Urinary bladder (tissue), 4 donors: Measurements from ENCODE around the gene ZNF827. TPM values are rescaled to one million over a fixed set of nuclear protein-coding genes. Genes with fewer than 3 reads are reported as not detected.
A peak's percentile ranks its signal among the peaks of the same experiment; 100 is the strongest.

Experiments used
- DNase-seq: peaks from one replicate; pipeline ENCODE4 v3.0.0-alpha.2; 2015; ENCODE audit errors: extremely low spot score
- H3K27ac ChIP-seq: one replicate; pipeline ENCODE4 v1.5.1; 2013; ENCODE audit warnings: low read depth, mild to moderate bottlenecking, moderate library complexity
- H3K36me3 ChIP-seq: one replicate; pipeline ENCODE4 v1.6.1; 2013; ENCODE audit warnings: mild to moderate bottlenecking, moderate library complexity; ENCODE audit not compliant: insufficient read depth
- H3K4me1 ChIP-seq: one replicate; pipeline ENCODE4 v1.6.1; 2013; ENCODE audit warnings: mild to moderate bottlenecking, moderate library complexity; ENCODE audit not compliant: insufficient read depth
- H3K4me3 ChIP-seq: one replicate; pipeline ENCODE4 v1.5.1; 2013; ENCODE audit warnings: low read depth, low read length
- WGBS: extraction: QIAGEN DNeasy Blood & Tissue Kit; methylation state at CpG from one replicate; pipeline ENCODE4 v1.1.7; 2013; 5-methylcytosine and 5-hydroxymethylcytosine counted together
- polyA plus RNA-seq: library from polyadenylated mRNA; stranded (reverse); fragments of 200-250 nt; gene quantifications from one replicate; pipeline ENCODE4 v1.2.3, GENCODE V29; 2013
- total RNA-seq: library from RNA; depleted of rRNA; stranded (reverse); fragments of >200 nt; gene quantifications from one replicate; pipeline ENCODE4 v1.2.3, GENCODE V29; 2014
- donor health status: healthy with polysubstance abuse.
- donor health status: healthy.

The ZNF827 gene
- total and polyA plus RNA-seq, 2 donors, result 13.0 to 20.2 TPM

DNA sequence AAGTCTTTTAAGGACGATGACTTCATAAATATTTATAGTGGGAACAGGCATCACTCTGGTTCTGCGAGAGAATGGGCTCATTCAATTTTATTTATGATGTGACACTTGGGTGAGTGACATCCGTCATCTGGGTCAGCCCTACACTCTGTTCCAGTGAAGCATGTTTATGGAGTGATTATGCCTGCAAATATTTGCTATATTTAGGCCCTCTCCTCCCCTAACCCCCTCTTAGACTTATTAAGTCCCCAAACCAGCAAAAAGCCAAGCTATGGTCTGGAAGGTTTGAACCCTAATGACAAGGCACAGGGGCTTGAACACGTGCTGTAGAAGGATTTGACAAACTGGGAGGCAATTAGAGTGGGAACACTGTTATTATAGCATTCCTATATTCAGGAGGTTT is 202.8 kb downstream of the ZNF827 start:
- WGBS, result 72% methylated on average over 4 of the region's 4 CpGs
- Histone ChIP-seq H3K27ac (no peak overlapping the region), H3K4me1 (no peaks in the 10 kb centered on the region), H3K36me3 (no peaks in the 10 kb centered on the region), H3K4me3 (no peak overlapping the region)
- DNase-seq, result no peak

DNA sequence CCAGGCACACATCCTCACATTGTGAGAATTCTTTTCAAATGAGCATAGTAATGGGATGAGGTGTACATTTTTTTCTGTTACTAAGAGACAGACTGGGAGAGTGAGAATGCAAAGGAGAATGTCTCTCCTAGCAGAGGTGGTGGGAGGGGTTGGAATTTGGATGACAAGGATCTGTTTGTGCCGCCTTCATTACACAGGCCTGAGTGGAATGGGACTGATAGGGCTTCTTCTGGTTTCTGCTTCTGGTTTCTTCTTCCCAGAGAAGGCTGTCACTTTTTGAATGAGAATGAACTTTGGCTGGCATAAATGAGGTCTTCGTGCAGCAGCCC is 203.3 kb downstream of the ZNF827 start:
- Histone ChIP-seq H3K4me3 (no peak overlapping the region), H3K4me1 (no peaks in the 10 kb centered on the region), H3K36me3 (no peaks in the 10 kb centered on the region), H3K27ac (no peak overlapping the region)
- no peak for DNase-seq
- 52% methylated on average over 2 of the region's 2 CpGs for WGBS

DNA sequence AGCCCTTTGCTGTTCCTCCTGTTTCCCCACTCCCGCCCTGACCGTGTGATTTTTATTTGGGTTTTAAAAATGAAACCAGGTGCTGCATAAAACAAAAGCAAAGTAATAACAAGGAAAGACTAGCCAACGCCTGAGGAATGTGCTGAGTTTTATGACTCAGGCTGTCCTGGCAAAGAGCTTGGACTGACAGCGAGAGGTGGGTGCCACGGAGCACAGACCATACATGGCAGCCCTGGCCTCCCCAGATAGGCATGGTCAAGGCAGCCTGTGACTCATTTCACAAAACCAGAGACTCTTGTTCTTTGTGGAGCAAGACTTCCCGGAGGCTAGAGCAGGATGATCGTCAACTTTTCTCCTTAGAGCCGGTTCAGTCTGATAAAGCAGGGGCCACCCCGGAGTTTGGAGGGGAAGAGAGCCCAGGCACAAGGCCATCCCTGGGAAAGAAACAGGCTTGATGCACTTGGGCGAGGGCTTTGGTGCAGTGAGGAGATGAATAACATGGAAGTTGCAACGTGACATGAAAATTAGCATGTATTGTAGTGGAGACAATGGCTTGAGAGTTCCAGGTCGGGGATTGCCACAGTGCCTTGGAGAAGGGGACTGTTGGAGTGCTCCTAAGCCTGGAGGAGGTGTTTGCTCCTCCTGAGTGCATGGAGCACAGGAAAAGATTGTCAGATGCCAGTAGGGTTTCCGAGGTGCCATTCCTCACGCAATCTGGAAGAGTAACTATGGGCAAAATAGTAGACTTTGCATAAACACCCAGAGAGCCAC is 203.9 kb downstream of the ZNF827 start:
- H3K4me3 ChIP-seq, result no peak overlapping the region
- H3K4me1 ChIP-seq, result no peaks in the 10 kb centered on the region
- WGBS, result 42% methylated on average over 14 of the region's 14 CpGs
- DNase-seq, result no peak
- no peaks in the 10 kb centered on the region for H3K36me3 ChIP-seq
- H3K27ac ChIP-seq, result no peak overlapping the region

DNA sequence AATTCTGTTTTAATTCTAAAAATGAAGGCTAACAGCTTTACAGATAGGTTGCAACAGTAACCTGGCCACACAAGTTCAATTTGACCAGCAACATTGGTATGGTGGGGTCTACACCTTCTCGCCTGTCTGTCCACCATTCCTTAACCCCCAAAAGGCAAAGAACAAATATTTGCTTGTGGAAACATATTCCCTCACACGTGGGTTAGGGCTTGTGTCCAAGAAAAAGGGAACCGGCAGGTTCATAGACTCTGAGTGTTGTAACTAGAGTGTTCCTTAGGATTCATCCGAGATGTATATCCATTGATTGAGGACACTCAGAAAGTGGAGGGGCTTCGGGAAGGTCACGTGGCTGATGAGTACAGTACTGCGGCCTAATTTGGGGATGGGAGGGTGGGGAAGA is 204.6 kb downstream of the ZNF827 start:
- no peak for DNase-seq
- 71% methylated on average over 7 of the region's 7 CpGs for WGBS
- H3K4me3 ChIP-seq, result no peak overlapping the region
- no peaks in the 10 kb centered on the region for H3K4me1 ChIP-seq
- no peaks in the 10 kb centered on the region for H3K36me3 ChIP-seq
- H3K27ac ChIP-seq, result no peak overlapping the region

DNA sequence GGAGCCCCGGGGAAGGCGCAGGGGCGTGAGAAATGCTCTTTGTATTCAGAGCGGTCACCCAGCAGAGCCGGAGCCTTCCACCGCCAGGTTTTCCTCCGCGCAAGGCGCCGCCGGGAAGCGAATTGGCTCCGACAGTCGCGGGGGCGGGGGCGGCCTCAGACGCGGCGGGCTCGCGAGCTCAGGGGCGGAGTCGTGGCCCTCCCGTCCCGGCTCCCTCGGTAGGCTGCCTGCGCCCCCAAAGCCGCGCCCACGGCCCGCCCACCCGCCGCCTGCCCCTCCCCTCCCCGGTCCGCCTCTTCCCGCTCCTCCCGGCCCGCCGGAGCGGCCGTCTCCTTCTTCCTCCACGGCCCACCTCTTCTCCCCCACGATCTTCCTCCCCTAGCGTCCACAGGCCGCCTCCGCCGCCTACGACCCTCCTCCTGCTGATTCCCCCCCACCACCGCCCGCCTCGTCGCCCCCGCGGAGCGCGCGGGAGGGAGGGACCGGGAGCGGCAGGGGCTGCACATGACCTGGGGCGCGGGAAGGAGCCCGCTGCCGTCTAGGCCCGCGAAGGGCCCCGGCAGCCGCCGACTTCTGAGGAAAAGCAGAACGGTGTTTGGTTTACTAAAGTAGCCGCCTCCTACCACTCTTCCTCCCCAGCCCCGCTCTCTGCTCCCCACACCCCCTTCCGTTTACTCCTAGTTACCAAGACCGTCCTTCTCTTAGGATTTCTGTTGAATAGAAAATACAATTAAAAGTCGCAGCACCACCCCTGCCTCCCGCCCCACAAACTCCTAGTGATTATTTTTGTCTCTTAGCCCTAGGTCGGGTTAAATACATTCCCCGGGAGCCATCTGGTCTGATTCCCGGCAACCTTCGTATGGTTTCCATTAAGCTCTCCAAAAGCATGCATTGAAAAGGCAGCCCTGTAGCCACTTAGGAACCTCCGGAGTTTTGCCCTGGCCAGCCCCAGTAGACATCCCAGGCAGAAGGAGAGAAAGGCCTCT is 205.4 kb downstream of the ZNF827 start:
- DNase-seq, result peak; percentile 87
- WGBS, result 1% methylated on average over 81 of the region's 81 CpGs
- peak overlapping the region; percentile 96 for H3K27ac ChIP-seq
- no peaks in the 10 kb centered on the region for H3K36me3 ChIP-seq
- H3K4me3 ChIP-seq, result peak overlapping the region; percentile 62
- no peaks in the 10 kb centered on the region for H3K4me1 ChIP-seq

DNA sequence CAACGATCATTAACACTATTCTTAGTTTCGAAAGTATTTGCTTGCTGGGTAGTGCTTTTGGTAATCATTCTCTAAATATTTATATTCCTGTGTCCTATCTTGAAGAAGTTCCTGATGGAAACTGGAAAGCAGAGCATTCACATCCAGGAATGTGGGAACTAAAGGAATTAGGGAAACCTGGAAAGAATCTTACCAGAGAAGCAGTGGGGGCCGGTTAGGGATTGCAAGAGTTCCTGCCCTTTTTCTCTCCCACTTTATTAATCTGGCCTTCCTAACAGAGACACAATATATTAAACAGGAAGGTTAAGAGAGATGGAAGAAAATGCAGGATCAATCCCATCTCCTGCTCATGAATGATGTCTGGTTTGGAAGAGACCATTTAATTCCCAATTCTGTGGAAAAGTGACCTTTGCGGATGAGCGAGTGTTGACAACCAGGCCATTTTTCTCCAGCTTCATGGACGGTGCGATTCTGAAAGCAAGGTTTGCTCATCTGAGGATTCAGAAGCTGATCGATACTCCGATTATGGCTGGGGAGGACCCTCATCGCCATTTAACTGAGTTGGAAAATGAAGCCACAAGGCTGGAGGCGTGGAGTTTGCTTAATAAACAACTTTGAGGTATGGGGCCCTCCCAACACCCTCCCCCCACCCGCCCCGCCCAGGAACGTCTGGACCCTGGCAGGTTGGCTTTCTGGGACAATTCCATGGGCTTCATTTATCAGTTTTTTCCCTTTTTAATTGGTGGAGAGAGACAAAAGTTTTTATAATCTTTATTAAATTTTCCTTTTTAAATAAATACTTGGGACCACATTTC is 206.4 kb downstream of the ZNF827 start:
- H3K4me1 ChIP-seq, result no peaks in the 10 kb centered on the region
- peak overlapping the region; percentile 96 for H3K27ac ChIP-seq
- WGBS, result 45% methylated on average over 14 of the region's 14 CpGs
- no peak for DNase-seq
- peak overlapping the region; percentile 62 for H3K4me3 ChIP-seq
- H3K36me3 ChIP-seq, result no peaks in the 10 kb centered on the region

DNA sequence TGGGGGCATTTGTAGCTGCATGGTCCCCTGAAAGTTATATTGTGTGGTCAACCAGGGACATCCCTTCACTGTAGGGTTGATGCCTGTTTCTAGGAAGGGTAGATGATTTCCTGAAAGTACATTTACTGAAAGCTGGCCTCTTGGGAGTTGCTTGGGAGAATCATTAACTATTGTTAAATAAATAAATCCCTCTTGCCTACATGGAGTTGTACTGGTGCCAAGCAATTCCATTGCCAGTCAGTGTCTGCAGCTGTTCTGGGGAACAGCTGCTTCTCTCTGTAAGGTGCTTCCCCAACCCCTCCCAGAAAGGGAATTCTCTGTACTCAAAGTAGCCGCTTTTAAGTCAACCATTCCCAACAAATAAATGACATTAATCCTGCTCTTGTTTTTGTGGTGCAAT is 207.6 kb downstream of the ZNF827 start:
- H3K4me1 ChIP-seq, result no peaks in the 10 kb centered on the region
- no peak for DNase-seq
- no peaks in the 10 kb centered on the region for H3K36me3 ChIP-seq
- no peak overlapping the region for H3K27ac ChIP-seq
- WGBS, result 69% methylated on average over 1 of the region's 1 CpG
- no peak overlapping the region for H3K4me3 ChIP-seq

DNA sequence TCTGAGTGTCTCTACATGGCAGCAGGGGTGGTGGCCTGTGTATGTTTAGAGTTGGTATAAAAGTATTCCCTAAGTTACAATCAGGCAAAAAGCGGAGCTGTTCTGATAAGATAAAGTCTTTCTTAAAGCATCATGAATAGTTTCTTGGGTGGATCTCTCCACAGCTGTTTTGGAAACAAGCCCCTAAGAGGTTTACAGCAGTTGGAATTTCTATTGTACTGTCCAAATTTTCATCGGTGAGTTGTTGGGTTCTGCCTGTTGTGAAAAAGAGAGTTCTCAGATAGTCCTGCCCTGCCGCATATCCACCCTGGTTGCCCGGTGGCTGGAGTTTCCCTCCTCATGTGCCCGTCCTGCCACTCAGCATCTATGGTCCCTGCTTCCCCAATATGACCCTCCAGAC is 208.6 kb downstream of the ZNF827 start:
- WGBS, result 56% methylated on average over 5 of the region's 5 CpGs
- H3K36me3 ChIP-seq, result no peaks in the 10 kb centered on the region
- no peaks in the 10 kb centered on the region for H3K4me1 ChIP-seq
- no peak for DNase-seq
- H3K4me3 ChIP-seq, result no peak overlapping the region
- no peak overlapping the region for H3K27ac ChIP-seq

DNA sequence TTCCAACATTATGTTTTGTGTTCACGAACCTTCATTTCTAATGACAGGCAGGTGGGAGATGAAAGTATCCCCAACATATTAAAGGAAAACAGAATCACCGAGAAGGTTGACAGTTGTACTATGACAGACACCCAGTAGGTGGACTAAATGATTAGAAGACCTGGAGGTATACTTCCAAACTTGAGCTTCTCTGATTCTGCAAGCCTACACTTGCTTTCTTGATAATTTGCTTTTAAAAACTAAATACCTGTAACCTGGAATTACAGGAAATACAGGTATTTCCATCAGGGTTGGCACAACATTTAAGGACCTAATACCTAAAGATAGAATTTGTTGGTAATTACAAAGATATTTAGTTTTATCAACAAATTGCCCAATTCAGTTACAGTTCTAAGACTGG is 215.3 kb downstream of the ZNF827 start:
- H3K4me1 ChIP-seq, result no peaks in the 10 kb centered on the region
- peak; percentile 67 for DNase-seq
- 87% methylated on average over 2 of the region's 2 CpGs for WGBS

DNA sequence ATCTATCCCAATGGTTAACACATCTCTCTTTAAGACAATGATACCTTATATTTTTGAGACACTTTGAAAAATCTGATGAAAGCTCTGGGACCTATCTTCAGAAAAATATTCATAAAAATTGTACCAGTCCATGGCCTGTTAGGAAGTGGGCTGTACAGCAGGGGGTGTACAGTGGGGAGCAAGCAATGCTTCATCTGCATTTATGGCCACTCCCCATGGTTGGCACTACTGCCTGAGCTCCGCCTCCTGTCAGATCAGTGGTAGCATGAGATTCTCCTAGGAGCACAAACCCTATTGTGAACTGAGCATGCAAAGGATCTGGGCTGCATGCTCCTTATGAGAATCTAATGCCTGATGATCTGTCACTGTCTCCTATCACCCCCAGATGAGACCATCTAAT is 216.1 kb downstream of the ZNF827 start:
- H3K4me1 ChIP-seq, result no peaks in the 10 kb centered on the region
- H3K4me3 ChIP-seq, result no peak overlapping the region
- WGBS, result 98% methylated on average over 1 of the region's 1 CpG
- no peak overlapping the region for H3K27ac ChIP-seq
- DNase-seq, result no peak
- H3K36me3 ChIP-seq, result no peaks in the 10 kb centered on the region

More for the DNA sequence above, 215.3 kb downstream of the ZNF827 start:
- Histone ChIP-seq H3K36me3 (no peaks in the 10 kb centered on the region), H3K27ac (no peak overlapping the region), H3K4me3 (no peak overlapping the region)

DNA sequence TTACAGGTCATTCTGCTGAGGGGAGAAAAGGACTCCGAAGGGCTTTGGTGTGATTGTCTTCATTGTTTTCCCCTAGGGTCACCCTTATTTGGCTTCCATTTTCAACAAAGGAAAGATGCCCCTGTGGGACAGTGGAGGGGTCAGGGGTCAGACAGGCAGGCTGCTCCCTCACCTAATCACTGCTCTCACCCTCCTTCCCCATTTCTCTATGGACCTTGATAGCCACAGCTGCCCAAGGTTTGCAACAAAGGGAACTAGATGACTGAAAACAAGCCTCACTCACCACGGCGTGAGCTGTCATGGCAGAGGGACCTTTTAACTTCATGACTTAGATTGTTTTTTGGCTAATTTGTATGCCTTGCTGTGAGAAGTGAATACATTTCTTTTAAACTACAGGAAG is 218.0 kb downstream of the ZNF827 start:
- no peak overlapping the region for H3K27ac ChIP-seq
- DNase-seq, result no peak
- H3K4me1 ChIP-seq, result no peaks in the 10 kb centered on the region
- WGBS, result 88% methylated on average over 3 of the region's 3 CpGs
- no peaks in the 10 kb centered on the region for H3K36me3 ChIP-seq
- H3K4me3 ChIP-seq, result no peak overlapping the region

DNA sequence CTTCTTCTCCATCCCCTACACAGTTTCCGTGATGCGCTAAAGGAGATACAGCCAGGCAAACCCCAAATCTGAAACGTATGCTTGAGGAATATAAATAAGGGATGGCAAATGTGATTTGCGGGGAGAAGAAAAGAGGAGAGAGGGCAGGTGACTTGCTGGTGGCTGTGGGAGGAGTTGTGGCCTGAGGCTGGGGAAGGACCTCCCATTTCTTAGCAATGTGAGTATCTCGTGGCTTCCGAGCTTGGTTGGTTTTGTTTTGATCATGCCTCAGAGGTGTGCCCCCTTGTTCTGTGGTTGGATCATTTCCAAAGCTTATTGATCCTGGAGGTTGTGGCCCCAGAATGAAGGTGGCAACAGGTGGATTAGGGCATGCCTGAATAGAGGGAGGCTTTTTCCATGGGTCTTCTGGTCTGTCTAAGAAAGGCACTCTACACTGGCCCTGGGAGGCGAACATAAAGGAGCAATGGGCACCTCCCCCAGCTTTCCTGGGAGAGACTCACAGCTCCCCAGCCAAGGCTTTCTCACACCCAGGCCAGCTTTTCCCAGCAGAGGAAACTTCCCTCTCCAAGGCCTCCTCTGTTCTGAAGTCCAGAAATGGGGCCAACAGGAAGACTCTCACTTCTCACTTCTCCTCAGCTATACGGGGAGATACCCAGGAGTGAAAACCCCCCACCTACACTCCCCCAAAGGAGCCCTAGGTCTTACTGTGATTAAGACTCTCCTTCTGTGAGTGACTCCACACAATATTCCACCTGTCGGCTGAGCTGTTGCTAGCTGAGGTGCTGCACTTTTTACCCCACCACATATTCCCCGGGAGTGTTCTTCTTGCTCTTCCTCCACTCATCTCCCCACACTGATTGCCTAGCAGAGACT is 218.6 kb downstream of the ZNF827 start:
- 80% methylated on average over 10 of the region's 10 CpGs for WGBS

More for the DNA sequence above, 218.6 kb downstream of the ZNF827 start:
- H3K36me3 ChIP-seq, result no peaks in the 10 kb centered on the region
- no peaks in the 10 kb centered on the region for H3K4me1 ChIP-seq
- DNase-seq, result no peak
- H3K4me3 ChIP-seq, result no peak overlapping the region
- H3K27ac ChIP-seq, result no peak overlapping the region
